Measurements from ENCODE around the gene DENND10. TPM values are rescaled to one million over a fixed set of nuclear protein-coding genes. Genes with fewer than 3 reads are reported as not detected.
"Not testable (repeated sequence)": the region's sequence is repeated elsewhere in the genome, so short reads cannot be mapped to it uniquely, and the experiment has no call there.

DENND10 gene
- total RNA-seq, 2 donors from 2014 or later, result 31.2 to 42.4 TPM

DNA sequence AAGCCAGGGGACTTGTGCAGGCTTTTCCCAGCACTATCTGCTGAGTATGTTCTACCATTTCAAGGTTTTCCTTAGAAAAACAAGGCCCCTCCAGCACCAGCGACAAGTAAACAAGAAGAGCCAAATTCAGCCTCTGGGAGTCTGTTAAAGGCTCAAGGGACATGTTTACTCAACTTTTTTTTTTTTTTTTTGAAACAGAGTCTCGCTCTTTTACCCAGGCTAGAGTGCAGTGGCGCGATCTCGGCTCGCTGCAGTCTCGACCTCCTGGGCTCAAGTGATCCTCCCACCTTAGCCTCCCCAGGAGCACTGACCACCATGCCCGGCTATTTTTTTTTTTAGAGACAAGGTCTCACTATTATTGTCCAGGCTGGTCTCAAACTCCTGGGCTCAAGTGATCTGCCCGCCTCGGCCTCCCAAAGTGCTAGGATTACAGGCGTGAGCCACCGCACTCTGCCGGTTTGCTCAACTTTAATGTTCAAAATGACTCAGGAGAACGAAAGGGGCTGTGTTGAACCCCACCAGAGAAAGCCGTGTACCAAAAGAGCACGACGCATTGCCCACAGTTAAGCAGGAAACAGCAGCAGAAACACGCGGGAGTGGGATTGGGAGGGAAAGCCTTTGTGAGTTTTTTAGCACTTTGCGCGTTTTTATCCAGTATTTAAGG lies 73.9 kb downstream of the DENND10 start:
- TF ChIP-seq POLR2AphosphoS5 (IDR thresholded peaks at IDR 0.05), result no peak
- TF ChIP-seq POLR2A (IDR thresholded peaks at IDR 0.05), result no peak
- TF ChIP-seq, protein P1, sequence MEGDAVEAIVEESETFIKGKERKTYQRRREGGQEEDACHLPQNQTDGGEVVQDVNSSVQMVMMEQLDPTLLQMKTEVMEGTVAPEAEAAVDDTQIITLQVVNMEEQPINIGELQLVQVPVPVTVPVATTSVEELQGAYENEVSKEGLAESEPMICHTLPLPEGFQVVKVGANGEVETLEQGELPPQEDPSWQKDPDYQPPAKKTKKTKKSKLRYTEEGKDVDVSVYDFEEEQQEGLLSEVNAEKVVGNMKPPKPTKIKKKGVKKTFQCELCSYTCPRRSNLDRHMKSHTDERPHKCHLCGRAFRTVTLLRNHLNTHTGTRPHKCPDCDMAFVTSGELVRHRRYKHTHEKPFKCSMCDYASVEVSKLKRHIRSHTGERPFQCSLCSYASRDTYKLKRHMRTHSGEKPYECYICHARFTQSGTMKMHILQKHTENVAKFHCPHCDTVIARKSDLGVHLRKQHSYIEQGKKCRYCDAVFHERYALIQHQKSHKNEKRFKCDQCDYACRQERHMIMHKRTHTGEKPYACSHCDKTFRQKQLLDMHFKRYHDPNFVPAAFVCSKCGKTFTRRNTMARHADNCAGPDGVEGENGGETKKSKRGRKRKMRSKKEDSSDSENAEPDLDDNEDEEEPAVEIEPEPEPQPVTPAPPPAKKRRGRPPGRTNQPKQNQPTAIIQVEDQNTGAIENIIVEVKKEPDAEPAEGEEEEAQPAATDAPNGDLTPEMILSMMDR (IDR thresholded peaks at IDR 0.05), result no peak
- intact Hi-C loops (cut with DNase I), result no loop called here
- no peaks in the 10 kb centered on the region for H3K9me3 ChIP-seq
- peak overlapping the region; percentile 64 to 68 for H3K4me3 ChIP-seq
- H3K27ac ChIP-seq, result peak overlapping the region; percentile 88 to 93
- H3K27me3 ChIP-seq (replicated peaks; ENCODE audit: insufficient read depth), result no peaks in the 10 kb centered on the region
- no peaks in the 10 kb centered on the region for H3K4me1 ChIP-seq (replicated peaks)
- no peak for DNase-seq (ENCODE audit: low spot score)
- 22% methylated on average over 21 of the region's 21 CpGs for WGBS
- H3K36me3 ChIP-seq, result no peaks in the 10 kb centered on the region

DNA sequence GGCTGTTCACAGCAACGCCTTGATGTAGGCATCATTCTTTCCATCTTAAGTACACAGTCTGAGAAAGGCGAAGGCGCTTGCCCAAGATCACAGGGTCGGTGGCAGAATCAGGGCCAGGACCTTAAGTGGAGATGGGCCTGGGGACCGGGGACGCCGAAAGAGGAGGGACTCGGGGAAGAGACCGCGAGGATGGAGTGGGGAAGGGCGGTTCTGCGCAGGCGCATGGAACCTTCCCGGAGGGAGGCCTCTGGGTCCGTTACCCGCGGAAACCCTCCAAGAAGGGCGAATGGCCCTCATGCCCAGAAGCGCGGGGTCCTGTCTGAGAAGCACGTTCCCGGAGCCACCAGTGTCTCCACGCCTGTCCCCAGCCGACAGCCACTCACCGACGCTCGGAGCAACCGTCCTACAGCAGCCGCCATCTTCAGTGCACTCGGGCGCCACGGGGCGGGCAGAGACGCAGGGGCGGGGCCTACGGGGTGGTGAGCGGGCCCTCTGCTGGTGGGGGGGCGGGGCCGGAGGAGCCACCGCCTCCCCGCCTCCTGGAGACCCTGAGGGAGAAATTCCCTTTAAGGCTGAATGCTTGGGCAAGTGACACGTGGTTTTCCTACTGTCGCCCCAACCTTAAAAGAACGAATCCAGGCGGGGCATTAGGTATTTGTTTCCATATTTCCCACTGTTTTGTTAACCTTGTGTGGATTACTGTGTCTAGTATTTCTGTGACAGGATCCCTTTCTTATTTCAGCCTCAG lies 74.6 kb downstream of the DENND10 start, which contains the start of gene PRDX3:
Gene PRDX3, minus strand, starts transcription at position 441 of the 748 bp plus-strand sequence. Its CDS starts 22 bp downstream, at position 419.
- DNase-seq (ENCODE audit: low spot score), result peak; percentile 90
- Histone ChIP-seq H3K36me3 (no peaks in the 10 kb centered on the region), H3K27ac (peak within 1 kb of the TSS; percentile 88 to 93), H3K4me1 (replicated peaks) (no peaks in the 10 kb centered on the region), H3K27me3 (replicated peaks; ENCODE audit: insufficient read depth) (no peaks in the 10 kb centered on the region), H3K4me3 (peak within 1 kb of the TSS; percentile 64 to 68), H3K9me3 (no peaks in the 10 kb centered on the region)
- TF ChIP-seq, protein P1 (IDR thresholded peaks at IDR 0.05), result peak; percentile 24 to 55 (median 34)
- TF ChIP-seq POLR2A (IDR thresholded peaks at IDR 0.05), result peak; percentile 58
- TF ChIP-seq POLR2AphosphoS5 (IDR thresholded peaks at IDR 0.05), result peak; percentile 64
- WGBS, result 0% methylated on average over 44 of the region's 45 CpGs
- intact Hi-C loops (cut with DNase I), result no loop called here

DNA sequence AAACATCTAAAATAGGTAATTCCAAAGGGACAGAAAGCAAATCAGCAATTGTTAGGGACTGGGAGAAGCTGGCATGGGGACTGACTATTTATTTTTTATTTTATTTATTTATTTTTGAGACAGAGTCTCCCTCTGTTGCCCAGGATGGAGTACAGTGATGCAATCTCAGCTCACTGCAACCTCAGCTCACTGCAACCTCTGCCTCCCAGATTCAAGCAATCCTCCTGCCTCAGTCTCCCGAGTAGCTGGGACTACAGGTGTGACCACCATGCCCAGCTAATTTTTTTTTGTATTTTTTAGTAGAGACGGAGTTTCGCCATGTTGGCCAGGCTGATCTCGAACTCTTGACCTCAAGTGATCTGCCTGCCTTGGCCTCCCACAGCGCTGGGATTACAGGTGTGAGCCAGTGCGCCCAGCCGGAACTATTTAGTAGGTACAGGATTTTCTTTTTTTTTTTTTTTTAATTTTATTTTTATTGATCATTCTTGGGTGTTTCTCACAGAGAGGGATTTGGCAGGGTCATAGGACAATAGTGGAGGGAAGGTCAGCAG lies 77.0 kb downstream of the DENND10 start:
- WGBS, result 97% methylated on average over 7 of the region's 7 CpGs
- H3K4me1 ChIP-seq (replicated peaks); H3K4me3 ChIP-seq; H3K27me3 ChIP-seq (replicated peaks; ENCODE audit: insufficient read depth); DNase-seq (ENCODE audit: low spot score); H3K27ac ChIP-seq; intact Hi-C loops (cut with DNase I); H3K9me3 ChIP-seq; H3K36me3 ChIP-seq: not testable (repeated sequence)

DNA sequence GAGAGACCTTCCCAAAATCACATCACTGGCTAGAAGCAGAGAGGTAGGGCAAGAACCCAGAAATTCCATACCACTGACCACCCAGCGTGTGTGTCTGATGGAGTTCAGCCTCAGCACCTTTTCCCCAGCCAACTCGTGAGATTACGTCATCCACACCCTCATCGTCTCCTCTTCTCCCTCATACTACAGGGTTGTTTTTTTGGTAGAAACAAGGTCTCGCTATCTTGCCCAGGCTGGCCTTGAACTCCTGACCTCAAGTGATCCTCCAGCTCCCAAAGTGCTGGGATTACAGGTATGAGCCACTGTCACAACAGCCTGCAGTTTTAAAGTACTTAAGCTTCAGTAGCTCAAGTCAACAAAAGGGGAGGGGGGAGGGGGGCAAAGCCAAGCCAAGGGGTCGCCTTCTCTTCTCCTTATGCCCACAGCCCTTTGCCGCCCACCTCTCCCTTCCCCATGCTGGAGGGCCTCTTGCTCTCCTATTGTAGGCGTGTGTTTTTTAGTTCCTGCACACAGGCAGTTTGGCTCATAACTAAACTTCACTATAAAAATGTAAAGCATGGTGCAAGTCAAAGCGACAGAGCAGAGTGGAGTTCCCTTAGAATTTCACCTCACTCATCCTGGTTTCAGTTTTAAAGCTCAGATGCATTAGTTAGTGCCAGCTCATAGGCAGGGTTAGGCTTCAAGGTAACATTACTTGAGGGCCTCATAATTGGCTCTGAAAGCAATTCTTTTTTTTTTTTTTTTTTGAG lies 79.9 kb downstream of the DENND10 start:
- 78% methylated on average over 9 of the region's 9 CpGs for WGBS
- Histone ChIP-seq H3K27ac (no peak overlapping the region), H3K9me3 (no peaks in the 10 kb centered on the region), H3K4me3 (no peak overlapping the region), H3K36me3 (no peaks in the 10 kb centered on the region), H3K27me3 (replicated peaks; ENCODE audit: insufficient read depth) (no peaks in the 10 kb centered on the region), H3K4me1 (replicated peaks) (no peaks in the 10 kb centered on the region)
- no peak for TF ChIP-seq POLR2A (IDR thresholded peaks at IDR 0.05)
- no peak for TF ChIP-seq POLR2AphosphoS5 (IDR thresholded peaks at IDR 0.05)
- TF ChIP-seq, protein P1 (IDR thresholded peaks at IDR 0.05), result no peak
- intact Hi-C loops (cut with DNase I), result no loop called here
- no peak for DNase-seq (ENCODE audit: low spot score)

Small RNAs within 50 kb of the gene (small RNA-seq; reads per million reads assigned to genes)
- 0 to 0.09 reads per million in 2 donors for gene AL355598.1
- gene RF00413, result 0 reads per million in 2 donors
- 0 to 0.10 reads per million in 2 donors for gene SNORA19

Other genes with a start within 250 kb of the DENND10 start
- 1 to 10 TPM; 4.3 to 5.9 TPM for gene NANOS1, start 74.4 kb upstream of the DENND10 start, total RNA-seq
- 10 to 100 TPM; 77.1 to 88.0 TPM for gene EIF3A, start 23.3 kb upstream of the DENND10 start, total RNA-seq
- 10 to 100 TPM; 19.7 to 22.7 TPM for gene SFXN4, start 61.6 kb downstream of the DENND10 start, total RNA-seq
- 100 to 1,000 TPM; 123 to 167 TPM for gene PRDX3, start 74.7 kb downstream of the DENND10 start, total RNA-seq
- gene GRK5, start 103.5 kb downstream of the DENND10 start, total RNA-seq, result 10 to 100 TPM in 1 of 2 donors, 1 to 10 TPM in 1; 4.8 to 10.6 TPM